Mucosa of stomach (tissue), 1 donor: Measurements from ENCODE around the gene CEP85L.

Source experiments
- H3K27me3 ChIP-seq: one replicate; pipeline ENCODE4 v1.7.0; 2013; ENCODE audit warnings: mild to moderate bottlenecking, low read length; ENCODE audit not compliant: control insufficient read depth, insufficient read depth
- H3K36me3 ChIP-seq: one replicate; pipeline ENCODE4 v1.7.0; 2013; ENCODE audit warnings: low read length; ENCODE audit not compliant: control insufficient read depth, insufficient read depth
- H3K4me1 ChIP-seq: one replicate; pipeline ENCODE4 v1.7.0; 2013; ENCODE audit warnings: mild to moderate bottlenecking, low read length; ENCODE audit not compliant: control insufficient read depth, insufficient read depth
- H3K4me3 ChIP-seq: one replicate; pipeline ENCODE4 v1.7.0; 2013; ENCODE audit warnings: low read length
- H3K9ac ChIP-seq: one replicate; pipeline ENCODE4 v1.7.0; 2013; ENCODE audit warnings: mild to moderate bottlenecking, low read length, moderate library complexity
- H3K9me3 ChIP-seq: one replicate; pipeline ENCODE4 v1.7.0; 2013; ENCODE audit warnings: mild to moderate bottlenecking, low read length, moderate library complexity; ENCODE audit not compliant: control insufficient read depth
- donor health status: Pancreatic carcinoma.

CEP85L gene

DNA sequence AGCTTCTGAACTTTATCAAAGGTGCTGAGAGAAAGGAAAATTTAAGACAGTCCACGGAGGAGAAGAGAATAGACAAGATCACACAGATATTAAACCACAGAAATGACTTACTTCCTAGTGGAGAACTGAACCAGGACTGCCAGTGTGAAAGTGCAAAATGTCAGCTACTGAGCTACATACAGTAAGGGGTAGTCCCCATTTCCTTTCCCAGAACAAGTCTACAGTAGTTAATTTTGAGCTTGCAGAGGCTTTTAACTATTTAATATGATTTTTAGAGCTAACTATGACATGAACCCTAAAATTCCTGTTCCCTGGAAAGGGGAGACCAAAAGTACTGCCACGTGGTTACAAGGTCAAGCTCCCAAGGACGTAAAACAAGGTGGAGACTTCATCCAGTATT lies 45.1 kb downstream of the CEP85L start:
- H3K4me3 ChIP-seq: no peak overlapping the region
- H3K4me1 ChIP-seq: peaks cover 13% of the 10 kb centered on the region
- no peaks in the 10 kb centered on the region for H3K36me3 ChIP-seq
- H3K9me3 ChIP-seq: no peaks in the 10 kb centered on the region
- no peaks in the 10 kb centered on the region for H3K27me3 ChIP-seq
- no peak overlapping the region for H3K9ac ChIP-seq

- Histone ChIP-seq H3K4me1 (peaks cover 13% of the 10 kb centered on the region), H3K9ac (no peak overlapping the region), H3K4me3 (no peak overlapping the region), H3K36me3 (no peaks in the 10 kb centered on the region), H3K9me3 (no peaks in the 10 kb centered on the region), H3K27me3 (no peaks in the 10 kb centered on the region)
Observed at GRCh38 chr6:118603372-118603771, 48.0 kb downstream of the CEP85L start.

DNA sequence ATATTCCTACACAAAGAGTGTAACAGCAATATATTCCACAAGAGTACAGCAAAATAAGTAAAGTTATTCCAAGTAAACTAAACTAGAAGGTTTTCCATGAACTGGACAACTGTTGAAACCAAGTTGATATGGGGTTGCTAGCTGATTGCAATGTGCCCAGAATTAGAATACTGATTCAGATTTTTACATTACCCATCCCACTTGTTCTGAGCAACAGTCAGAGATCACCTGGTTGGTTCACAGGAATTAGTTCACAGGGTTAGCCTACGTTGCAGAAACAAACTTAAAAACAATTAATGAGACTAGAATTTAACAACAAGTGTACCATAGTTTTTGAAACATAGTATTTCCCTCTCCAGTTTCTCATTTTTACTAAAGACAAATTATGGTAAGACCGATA lies 49.1 kb downstream of the CEP85L start:
- H3K4me3 ChIP-seq: no peak overlapping the region
- H3K9me3 ChIP-seq: no peaks in the 10 kb centered on the region
- H3K36me3 ChIP-seq: no peaks in the 10 kb centered on the region
- peaks cover 7% of the 10 kb centered on the region for H3K4me1 ChIP-seq
- H3K9ac ChIP-seq: no peak overlapping the region
- H3K27me3 ChIP-seq: no peaks in the 10 kb centered on the region

- no peaks in the 10 kb centered on the region for H3K9me3 ChIP-seq
- H3K36me3 ChIP-seq: no peaks in the 10 kb centered on the region
- H3K4me1 ChIP-seq: peaks cover 4% of the 10 kb centered on the region
- H3K27me3 ChIP-seq: no peaks in the 10 kb centered on the region
- H3K9ac ChIP-seq: no peak overlapping the region
- H3K4me3 ChIP-seq: no peak overlapping the region
Observed at GRCh38 chr6:118598324-118598723, 53.1 kb downstream of the CEP85L start.

GRCh38 chr6:118597636-118598035 lies 53.8 kb downstream of the CEP85L start:
- Histone ChIP-seq H3K4me3 (no peak overlapping the region), H3K4me1 (peaks cover 4% of the 10 kb centered on the region), H3K9me3 (no peaks in the 10 kb centered on the region), H3K9ac (no peak overlapping the region), H3K27me3 (no peaks in the 10 kb centered on the region), H3K36me3 (no peaks in the 10 kb centered on the region)

- H3K27me3 ChIP-seq: no peaks in the 10 kb centered on the region
- no peaks in the 10 kb centered on the region for H3K36me3 ChIP-seq
- no peak overlapping the region for H3K4me3 ChIP-seq
- H3K4me1 ChIP-seq: peaks cover 4% of the 10 kb centered on the region
- no peak overlapping the region for H3K9ac ChIP-seq
- no peaks in the 10 kb centered on the region for H3K9me3 ChIP-seq
Observed at GRCh38 chr6:118596774-118597320, 54.5 kb downstream of the CEP85L start.

DNA sequence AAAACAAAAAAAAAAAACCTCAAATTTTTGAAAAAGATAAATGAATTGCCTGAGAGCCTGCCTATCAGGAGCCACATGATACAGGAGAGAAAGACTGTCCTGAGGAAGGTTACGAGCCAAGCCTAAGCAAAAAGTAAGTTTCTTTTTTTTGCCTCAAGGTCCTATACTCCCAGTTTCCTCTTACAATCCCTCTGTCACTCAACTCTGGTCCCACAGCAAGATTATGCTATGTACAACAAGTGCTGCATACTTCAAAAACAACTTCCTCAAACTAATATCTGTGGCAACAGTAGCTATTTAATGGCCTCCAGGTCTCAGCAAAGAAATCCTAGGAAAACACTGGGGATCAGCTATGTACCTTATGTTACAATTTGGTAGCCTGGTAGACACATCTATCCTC lies 56.5 kb downstream of the CEP85L start:
- Histone ChIP-seq H3K36me3 (no peaks in the 10 kb centered on the region), H3K4me1 (peaks cover 4% of the 10 kb centered on the region), H3K9me3 (no peaks in the 10 kb centered on the region), H3K4me3 (no peak overlapping the region), H3K9ac (no peak overlapping the region), H3K27me3 (no peaks in the 10 kb centered on the region)

GRCh38 chr6:118591897-118592296 lies 59.5 kb downstream of the CEP85L start:
- Histone ChIP-seq H3K27me3 (no peaks in the 10 kb centered on the region), H3K36me3 (no peaks in the 10 kb centered on the region), H3K9me3 (no peaks in the 10 kb centered on the region), H3K9ac (no peak overlapping the region), H3K4me3 (no peak overlapping the region), H3K4me1 (peaks cover 16% of the 10 kb centered on the region)

- no peak overlapping the region for H3K4me3 ChIP-seq
- no peak overlapping the region for H3K9ac ChIP-seq
- no peaks in the 10 kb centered on the region for H3K9me3 ChIP-seq
- no peaks in the 10 kb centered on the region for H3K27me3 ChIP-seq
- peaks cover 21% of the 10 kb centered on the region for H3K4me1 ChIP-seq
- no peaks in the 10 kb centered on the region for H3K36me3 ChIP-seq
Observed at GRCh38 chr6:118589649-118590365, 61.6 kb downstream of the CEP85L start.

- H3K4me3 ChIP-seq: no peak overlapping the region
- H3K27me3 ChIP-seq: no peaks in the 10 kb centered on the region
- H3K36me3 ChIP-seq: no peaks in the 10 kb centered on the region
- no peak overlapping the region for H3K9ac ChIP-seq
- peaks cover 21% of the 10 kb centered on the region for H3K4me1 ChIP-seq
- H3K9me3 ChIP-seq: no peaks in the 10 kb centered on the region
Observed at GRCh38 chr6:118589186-118589585, 62.2 kb downstream of the CEP85L start.

DNA sequence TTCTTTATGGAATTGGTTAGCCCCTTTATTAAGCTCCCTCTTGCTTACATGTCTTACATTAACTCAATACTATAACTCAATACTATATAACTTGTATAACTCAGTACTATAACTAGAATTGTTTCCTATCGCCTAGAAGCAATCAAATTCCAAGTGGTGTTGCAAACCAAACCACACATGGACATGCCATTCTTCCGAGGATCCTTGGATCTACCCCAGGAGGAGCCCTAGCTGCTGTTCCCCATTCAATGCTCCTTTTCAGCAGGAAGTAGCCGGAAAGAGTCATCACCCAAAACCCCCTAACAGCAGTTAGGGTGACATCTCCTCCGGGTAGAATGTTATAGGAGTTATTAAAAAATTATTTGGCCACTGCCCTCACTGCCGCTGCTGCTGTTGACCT lies 62.8 kb downstream of the CEP85L start:
- Histone ChIP-seq H3K4me1 (peaks cover 21% of the 10 kb centered on the region), H3K9me3 (no peaks in the 10 kb centered on the region), H3K36me3 (no peaks in the 10 kb centered on the region), H3K9ac (no peak overlapping the region), H3K27me3 (no peaks in the 10 kb centered on the region), H3K4me3 (no peak overlapping the region)

- Histone ChIP-seq H3K36me3 (no peaks in the 10 kb centered on the region), H3K9me3 (no peaks in the 10 kb centered on the region), H3K4me1 (peaks cover 28% of the 10 kb centered on the region), H3K27me3 (no peaks in the 10 kb centered on the region), H3K4me3 (no peak overlapping the region), H3K9ac (no peak overlapping the region)
Observed at GRCh38 chr6:118586746-118587485, 64.5 kb downstream of the CEP85L start.
